GM19238 (cell line): ENCODE measurements around the gene SCN9A.
"Not testable (repeated sequence)": the region's sequence is repeated elsewhere in the genome, so short reads cannot be mapped to it uniquely, and the experiment has no call there.

Source experiments
- DNase-seq: peaks from one replicate; pipeline ENCODE4 v3.0.0; 2011; ENCODE audit warnings: low spot score; ENCODE audit not compliant: insufficient read length

Gene SCN9A

DNA sequence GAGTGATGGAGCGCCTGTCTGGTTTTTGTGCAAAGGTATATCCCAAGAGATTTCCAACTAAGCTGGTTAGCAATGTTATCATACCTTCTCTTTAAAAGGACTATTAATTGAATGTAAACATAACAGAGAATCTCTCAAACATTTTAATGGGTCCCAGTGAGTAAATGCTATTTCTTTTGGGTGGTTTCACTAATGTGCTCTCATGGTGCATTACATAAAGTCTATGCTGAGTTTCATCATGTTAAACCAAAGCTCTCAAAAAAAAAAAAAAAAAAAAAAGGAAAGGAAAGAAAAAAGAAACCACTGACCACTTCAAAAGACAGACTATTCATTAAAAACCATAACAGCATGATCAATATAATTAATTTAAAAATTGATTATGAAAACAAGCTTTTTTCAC is 128.8 kb downstream of the SCN9A start:
- no peak for DNase-seq

DNA sequence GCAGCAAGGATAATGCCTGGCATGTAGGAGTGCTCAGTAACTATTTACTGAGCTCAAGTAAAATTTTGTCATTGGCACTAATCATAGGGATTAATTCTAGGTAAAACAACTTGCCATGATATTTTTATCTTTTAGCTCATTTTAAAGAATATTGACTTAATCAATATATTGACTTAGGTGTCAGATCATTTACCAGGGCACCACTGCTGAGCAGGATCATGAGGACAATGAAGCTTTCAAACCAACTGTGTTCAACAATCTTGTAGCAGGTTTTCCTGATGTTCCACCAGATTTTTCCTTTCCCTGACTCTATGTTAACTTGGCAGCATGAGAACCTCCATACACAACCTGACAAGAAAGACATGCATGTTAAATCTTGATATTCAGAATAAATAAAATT is 133.4 kb downstream of the SCN9A start:
- DNase-seq: no peak

DNA sequence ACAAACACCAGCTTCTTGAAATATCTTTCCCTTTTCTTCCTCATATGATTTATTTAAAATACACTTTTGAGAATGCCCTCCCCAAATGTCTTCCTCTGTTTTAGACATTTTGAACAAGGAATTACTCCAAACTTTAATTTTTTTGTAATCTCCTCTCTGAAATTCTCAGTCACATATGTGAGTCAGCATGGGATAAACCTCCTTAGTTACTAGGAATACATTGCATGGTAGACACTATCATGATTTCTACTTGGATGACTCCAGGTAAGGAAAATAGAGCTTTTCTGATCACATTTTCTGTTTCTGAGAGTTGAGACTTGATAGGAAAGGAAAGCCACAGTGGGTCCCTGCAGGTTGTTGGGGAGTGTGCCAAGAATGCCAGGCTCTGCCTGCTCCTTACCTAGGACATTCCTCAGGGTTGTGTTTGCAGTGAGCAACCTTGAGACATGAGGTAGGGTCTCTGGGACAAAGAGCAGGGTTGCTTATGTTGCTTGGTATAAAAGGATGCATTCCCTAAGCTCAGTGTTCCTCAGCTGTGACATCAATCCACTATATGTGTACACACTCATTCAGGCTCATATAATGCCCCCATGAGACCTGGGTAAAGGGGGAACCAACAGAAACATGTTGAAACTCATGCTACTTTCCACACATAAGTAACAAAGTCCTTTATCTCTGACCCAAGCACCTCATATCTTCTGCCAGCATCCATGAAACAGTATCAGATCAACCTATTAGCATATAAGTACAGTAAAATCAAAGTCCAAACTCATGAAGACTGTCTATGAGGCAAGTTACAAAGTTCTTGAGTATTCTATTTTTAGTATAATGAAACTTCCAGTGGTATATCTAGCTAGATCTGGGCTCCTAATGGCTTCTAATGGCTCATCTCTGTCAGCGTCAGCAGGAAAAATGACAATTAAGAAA is 135.1 kb downstream of the SCN9A start:
- no peak for DNase-seq

DNA sequence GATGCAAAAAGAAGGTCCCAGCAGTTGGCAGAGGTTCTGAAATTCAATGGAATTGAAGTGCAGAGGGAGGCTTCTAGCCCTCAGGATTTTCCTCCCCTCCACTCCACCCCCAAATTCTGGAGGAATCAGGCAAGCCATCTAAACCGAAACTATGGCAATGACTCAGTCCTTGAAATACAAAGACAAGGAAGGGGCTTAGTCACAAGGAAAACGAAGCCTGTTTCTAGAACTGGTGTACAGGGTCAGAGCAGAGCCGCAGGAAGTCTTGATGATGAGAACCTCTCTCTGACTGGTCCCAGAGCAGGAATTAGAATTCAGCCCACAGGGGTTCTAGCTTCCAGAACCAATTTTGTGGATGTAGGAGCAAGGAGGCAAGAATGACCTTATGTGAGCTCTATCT is 136.2 kb downstream of the SCN9A start:
- DNase-seq: no peak

DNA sequence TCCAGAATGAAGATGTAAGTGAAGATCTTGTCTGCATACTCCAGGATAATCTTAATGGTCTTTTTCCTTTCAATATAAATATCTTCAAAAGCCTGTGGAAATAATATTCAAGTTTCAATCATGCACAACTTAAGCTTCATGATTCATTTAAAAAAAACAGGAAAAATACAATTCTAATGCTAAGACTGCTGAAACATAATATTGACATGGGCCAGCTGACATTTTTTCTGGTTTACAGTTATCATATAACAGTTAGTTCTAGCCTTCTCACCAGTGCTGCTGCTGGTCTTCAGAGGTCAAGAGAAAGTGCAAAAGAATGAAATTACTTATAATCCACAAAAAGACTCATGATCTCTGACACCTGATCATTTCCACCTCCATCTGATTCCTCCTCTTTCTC is 137.6 kb downstream of the SCN9A start:
- no peak for DNase-seq

DNA sequence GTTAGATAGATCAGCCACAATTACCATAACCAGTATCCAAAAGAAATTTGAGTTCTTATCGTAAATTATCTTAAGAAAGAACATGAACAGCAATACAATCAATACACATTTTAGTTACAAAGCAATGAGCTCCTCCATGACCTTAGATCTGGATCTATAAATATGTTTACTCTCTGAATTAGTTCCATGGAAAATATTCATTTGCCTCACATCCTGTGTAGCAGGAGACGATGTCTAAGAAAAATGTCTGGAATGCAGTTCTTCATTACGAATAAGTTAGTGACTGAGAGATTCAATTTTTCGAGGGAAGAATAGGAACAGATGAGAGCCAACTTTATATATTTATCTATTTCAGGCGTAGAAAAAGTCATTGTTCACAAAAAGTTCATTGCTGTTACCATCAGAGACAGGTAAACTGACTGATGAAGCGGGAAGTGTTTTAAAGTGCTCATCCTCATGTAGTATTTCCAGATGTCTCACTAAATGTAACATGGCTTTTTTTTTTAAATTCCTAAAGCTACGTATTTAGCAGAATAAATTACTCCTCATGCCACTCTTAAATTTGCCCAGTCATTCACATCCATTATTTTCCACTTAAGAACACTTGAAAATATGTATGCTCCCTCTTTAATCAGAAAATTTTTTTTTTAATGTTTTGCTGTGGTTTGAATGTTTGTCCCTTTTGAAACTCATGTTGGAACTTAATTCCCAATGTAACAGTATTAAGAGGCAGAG is 141.5 kb downstream of the SCN9A start:
- no peak for DNase-seq

DNA sequence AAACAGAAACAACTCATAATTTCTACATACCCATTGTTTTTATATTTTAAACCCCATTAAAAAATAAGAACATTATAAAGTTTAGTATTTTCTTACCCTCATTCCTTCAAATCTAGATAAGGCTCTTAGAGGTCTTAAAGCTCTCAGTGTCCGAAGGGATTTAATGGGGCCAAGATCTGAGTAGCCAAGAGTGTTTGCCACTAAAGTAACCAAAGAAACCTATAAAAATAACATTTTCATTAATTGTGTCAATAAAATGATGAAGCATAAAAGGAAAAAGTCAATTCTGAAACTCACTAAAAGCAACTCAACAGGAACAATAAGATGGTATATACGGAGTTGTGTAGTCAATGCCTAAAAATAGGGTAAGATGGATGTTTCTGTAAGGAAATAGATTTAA is 142.5 kb downstream of the SCN9A start:
- no peak for DNase-seq

DNA sequence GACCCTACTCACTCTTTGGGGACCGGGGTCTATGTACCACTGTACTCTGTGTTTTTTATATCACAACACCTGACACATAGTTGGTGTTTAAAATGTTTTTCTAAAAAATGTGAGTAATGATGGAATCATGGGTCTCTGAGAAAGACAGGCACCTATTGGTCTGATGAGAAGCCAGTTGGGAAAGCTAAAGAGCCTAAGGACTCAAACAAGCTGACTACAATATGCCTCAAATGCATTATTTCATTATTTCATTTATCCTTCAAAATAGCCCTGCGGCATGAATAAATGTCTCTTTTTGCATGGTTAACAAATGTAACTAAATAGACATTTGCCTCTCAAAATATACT is 145.0 kb downstream of the SCN9A start:
- DNase-seq: no peak

DNA sequence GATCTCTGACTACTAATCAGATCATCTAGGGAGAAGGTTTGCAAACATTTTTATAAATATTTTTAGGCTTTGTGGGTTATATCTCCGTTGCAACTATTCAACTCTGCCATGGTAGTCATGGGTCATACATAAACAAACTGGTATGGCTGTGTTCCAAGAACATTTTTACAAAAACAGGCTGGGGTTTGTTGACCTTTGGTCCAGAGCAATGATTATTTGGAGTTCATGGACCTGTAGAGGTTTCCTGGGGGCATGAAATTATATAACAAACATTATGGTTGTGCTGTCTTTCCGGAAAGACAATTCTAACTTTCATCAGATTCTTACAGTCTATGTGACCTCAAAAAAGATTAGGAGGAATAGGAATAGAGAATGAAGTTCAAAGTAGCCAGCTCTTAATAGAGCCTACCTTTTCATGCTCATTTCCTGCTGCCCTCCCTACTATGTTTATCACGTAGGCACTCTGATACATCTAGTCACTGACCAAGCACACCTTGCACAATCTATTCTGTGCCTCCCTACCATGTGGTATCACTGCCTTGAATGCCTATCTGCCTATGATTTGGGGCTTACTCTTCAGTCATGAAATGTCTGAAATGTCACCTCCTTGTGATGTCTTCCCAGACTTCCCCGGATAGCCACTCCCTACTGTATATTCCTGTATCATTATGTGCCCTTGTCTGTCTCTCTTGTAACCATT is 145.6 kb downstream of the SCN9A start:
- DNase-seq: no peak

DNA sequence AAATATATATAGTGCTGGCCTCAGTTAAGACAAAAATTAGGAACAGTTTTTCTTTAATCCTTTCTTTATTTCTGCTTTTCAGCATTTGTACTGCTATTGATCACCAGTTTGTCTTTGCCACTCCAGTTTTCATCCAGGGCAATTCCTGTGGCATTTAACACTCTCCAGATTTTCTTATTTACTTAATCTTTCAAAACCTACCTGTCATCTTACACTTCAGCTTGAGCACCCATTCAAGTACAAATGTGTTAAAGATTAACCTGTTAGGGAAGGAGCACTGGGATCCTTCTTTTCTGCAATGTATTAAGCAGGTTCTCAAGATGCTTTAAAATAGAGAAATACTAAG is 146.1 kb downstream of the SCN9A start:
- no peak for DNase-seq

DNA sequence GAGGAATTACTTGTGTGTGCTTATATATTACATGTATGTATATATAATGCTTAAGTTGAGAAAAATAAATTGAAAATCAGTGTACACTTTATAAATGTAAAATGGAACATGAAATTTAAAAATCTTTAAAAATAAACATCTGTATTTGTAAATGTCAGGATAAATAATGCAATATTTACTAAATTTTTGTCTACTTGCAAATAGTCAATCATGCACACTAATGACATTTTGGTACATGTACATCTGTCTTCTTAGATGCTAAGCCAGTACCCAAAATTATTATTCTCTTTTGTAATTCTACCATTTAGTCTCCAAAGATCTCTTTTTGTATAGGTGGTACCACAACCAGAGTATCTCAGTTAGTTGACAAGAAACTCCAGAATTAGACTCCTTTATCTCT is 151.5 kb downstream of the SCN9A start:
- no peak for DNase-seq

DNA sequence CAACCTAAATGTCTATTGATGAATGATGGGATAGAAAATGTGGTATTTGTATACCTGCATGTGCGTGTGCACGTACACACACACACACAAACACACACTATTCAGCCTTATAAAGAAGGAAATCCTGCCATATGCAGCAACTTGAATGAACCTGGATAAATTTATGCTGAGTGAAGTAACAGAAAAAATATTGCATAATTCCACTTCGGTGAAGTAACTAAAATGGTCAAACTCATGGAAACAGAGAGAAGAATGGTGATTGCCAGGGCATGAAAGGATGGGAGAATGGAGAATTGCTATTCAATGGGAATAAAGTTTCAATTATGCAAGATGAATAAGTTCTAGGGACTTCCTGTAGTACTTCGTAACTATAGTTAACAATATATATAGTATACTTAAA is 152.4 kb downstream of the SCN9A start:
- DNase-seq: no peak

DNA sequence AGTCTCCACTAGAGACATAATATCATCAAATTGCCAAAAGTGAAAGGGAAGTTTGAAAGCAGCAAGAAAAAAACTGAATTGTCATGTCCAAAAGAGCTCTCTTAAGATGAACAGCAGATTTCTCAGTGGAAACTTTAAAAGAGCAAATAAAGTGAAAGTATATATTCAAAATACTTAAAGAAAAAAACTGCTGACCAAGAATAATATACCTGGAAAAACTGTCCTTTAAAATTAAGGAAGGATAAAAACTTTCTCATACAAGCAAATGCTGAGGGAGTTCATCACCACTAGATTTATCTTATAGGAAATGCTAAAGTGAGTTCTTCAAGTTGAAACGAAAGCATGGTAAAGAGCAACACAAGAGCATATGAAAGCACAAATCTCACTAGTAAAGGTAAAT is 164.7 kb downstream of the SCN9A start:
- DNase-seq: no peak

DNA sequence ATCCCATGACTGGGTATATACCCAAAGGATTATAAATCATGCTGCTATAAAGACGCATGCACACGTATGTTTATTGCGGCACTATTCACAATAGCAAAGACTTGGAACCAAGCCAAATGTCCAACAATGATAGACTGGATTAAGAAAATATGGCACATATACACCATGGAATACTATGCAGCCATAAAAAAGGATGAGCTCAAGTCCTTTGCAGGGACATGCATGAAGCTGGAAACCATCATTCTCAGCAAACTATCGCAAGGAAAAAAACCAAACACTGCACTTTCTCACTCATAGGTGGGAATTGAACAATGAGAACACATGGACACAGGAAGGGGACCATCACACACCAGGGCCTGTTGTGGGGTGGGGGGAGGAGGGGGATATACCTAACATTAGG is 165.8 kb downstream of the SCN9A start:
- not testable (repeated sequence) for DNase-seq

DNA sequence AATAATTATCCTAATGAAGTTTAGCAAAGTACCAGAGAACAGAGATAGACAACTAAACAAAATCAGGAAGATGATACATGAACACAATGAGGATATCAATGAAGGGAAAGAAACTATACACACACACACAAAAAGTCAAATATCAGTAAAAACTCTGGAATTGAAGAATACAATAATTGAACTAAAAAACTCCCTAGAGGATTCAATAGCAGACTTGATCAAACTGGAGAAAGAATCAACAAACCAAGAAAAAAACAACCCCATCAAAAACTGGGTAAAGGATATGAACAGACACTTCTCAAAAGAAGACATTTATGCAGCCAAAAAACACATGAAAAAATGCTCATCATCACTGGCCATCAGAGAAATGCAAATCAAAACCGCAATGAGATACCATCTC is 166.4 kb downstream of the SCN9A start:
- not testable (repeated sequence) for DNase-seq

DNA sequence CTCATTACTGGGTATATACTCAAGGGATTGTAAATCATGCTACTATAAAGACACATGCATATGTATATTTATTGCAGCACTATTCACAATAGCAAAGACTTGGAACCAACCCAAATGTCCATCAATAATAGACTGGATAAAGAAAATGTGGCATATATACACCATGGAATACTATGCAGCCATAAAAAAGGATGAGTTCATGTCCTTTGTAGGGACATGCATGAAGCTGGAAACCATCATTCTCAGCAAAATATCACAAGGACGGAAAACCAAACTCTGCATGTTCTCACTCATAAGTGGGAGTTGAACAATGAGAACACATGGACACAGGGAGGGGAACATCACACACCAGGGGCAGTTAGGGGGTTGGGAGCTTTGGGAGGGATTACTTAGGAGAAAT is 169.6 kb downstream of the SCN9A start:
- DNase-seq: not testable (repeated sequence)

DNA sequence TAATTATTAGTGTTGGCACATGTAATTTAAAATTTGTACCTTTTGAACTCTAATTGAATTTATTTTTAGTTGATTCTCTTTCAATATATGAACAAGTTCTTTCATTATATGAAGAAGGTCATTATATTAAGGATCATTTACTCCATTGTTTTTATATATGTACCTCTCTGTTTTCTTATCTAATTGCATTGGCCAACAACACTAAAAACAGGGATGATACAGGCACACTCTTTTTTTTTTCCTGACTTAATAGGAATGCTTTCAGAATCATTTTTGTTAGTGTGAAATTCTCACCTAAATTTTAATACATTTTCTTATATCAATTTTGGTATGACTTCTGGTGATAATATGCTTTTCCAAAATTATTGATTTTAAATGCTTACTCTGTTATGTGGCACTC is 173.0 kb downstream of the SCN9A start:
- DNase-seq: no peak

DNA sequence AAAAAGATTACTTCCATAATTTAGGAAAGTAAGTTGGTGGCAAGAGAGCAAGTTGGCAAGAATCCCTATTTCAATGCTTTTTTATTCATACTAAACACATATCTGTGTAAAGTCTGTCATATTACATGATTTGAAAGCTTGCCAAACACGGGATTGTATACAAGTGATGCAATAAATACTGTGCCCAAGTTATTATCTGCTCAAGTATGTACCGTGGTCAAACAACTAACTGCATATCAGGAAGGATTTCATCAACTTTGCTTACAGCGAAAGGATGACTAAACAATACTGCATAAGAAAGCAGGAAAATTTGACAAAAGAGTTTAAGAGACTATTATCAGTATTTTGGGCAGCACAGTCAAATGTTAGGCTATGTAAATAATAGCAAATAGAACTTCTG is 178.3 kb downstream of the SCN9A start:
- no peak for DNase-seq

DNA sequence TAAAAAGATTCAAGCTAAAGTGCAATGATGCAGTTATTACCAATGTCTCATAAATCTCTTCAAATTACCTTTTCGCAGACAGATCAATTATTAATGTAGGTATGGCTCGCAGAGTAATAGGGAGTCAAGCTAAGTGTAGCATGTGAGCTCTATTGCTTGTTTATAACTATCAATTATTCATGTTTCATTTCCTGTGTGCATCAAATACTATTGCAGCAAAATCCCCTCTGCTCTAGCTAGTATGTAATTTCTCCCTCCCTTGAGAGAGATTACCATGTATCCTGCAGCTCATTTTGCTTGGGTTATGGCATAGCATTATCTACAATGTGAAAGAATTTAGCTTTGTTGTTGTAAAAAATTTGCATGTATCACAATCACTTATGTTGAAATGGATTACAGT is 182.3 kb downstream of the SCN9A start:
- DNase-seq: no peak

DNA sequence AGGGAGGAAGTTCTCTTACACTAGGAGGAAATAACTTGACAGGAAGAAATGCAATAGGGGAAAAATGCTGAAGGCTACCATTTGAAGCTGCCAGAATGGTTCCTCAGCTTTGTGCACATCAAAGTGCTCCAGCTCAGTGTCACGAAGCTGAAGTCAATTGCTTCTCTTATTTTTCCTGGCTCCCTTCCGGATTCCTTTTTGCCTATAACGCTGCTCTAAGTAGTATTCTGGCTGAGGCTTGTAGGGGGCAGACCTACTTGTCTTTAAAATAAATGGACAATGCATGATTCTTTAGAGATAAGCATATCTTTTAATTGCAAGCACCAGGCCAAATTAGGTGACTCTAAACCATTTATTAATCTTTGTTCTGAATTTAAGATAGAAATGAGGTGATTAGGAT is 187.7 kb downstream of the SCN9A start:
- no peak for DNase-seq

DNA sequence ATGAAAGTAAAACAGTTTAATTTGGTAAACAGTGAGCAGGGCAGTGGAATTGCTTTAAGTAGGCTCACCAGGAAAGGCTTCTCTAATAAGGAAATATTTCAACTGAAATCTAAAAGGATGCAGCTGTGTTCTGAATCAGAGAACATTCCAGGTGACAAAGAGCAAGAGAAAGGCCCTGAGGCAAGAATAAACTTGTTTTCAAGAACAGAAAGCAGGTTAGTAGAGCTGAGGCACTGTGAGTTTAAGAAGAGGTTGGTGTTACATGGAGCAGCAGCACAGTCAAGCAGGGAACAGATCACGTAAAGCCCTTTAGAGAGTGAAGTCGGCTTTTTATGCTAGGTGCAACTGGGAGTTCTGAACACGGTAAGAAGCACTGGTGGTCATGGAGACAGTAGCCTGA is 191.0 kb downstream of the SCN9A start:
- DNase-seq: no peak

DNA sequence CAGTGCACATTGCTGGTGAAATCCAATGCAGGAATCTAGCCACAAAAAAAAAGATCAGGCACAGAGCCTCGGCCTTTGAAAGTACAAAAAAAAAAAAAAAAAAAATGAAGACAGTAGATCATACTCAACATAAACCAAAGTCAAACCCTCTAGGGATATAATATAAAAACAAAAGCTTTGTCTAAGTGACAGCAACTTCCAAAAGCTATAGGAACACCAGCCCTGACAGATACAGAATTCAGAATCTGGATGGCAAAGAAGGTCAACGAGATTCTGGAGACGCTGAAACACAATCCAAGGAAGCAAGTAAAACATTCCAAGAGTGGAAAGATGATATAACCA is 194.0 kb downstream of the SCN9A start:
- no peak for DNase-seq
